PC-9 (cell line): Measurements from ENCODE around the gene DPEP3.

Experiments
- CTCF ChIP-seq: fragments of 200-600 bp; sonication (generic); conservative IDR thresholded peaks from 2 replicates; pipeline ENCODE4 v1.6.1; 2017; ENCODE audit warnings: mixed run types, antibody characterized with exemption, mild to moderate bottlenecking, moderate library complexity
- EZH2 ChIP-seq: fragments of 200-600 bp; sonication (generic); IDR thresholded peaks from 2 replicates; pipeline ENCODE4 v1.8.0; 2017; ENCODE audit warnings: antibody characterized with exemption, low read depth

DNA sequence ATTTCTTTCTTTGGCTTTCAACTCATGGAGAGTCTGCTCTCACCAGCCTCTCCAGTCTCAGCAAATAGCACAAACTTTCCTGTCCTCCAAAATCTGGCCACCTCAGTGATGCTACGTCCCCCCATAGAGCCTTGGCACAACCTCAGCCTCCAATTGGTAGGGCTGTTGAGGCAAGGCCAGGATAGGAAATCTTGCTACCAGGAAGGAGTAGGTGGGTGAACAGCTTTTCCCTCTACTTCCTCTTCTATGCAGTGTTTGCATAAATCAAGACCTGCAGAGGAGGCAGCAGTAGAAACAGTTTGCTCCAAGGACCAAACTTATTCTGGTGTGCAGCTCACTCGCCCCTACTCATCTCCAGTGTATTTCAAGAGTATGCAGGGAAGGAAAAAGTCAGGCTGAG lies 19.7 kb upstream of the DPEP3 start:
- TF ChIP-seq CTCF (no peak), EZH2 (no peak)
